Panc1 (cell line): ENCODE results near the gene UPP1.

Source experiments
- POLR2AphosphoS5 ChIP-seq: IDR thresholded peaks from 2 replicates; pipeline ENCODE4 v1.6.1; 2012; ENCODE audit warnings: mild to moderate bottlenecking, low read depth, low read length, moderate library complexity
- TCF7L2 ChIP-seq: IDR thresholded peaks from 2 replicates; pipeline ENCODE4 v1.6.1; 2011; ENCODE audit warnings: mild to moderate bottlenecking, low read depth, low read length, inconsistent platforms
- TF ChIP-seq, protein P1 (sequence below): fragments of 450-650 bp; IDR thresholded peaks from 2 replicates; pipeline ENCODE4 v1.5.1; 2017; ENCODE audit warnings: mild to moderate bottlenecking

DNA sequence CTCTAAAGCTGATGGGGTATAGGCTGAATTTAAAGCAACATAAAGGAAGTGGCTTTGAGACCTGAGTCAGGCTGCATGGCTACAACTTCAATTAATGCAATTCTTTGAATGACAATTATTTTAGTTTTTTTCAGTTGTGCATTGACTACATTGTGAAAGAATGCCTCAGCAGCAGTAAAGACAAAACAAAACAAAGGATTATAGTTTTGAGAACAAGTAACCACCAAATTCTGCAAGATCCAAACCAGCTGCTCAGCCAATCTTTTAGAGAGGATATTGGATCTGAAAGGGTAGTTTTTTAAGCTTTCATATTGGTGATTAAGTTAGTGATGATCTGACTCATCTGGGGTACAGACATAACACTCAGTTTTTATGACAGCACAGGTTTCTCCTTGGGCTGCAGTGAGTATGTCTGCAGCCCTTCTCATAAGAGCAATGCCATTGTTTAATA is 41.6 kb downstream of the UPP1 start:
- TF ChIP-seq, protein P1, sequence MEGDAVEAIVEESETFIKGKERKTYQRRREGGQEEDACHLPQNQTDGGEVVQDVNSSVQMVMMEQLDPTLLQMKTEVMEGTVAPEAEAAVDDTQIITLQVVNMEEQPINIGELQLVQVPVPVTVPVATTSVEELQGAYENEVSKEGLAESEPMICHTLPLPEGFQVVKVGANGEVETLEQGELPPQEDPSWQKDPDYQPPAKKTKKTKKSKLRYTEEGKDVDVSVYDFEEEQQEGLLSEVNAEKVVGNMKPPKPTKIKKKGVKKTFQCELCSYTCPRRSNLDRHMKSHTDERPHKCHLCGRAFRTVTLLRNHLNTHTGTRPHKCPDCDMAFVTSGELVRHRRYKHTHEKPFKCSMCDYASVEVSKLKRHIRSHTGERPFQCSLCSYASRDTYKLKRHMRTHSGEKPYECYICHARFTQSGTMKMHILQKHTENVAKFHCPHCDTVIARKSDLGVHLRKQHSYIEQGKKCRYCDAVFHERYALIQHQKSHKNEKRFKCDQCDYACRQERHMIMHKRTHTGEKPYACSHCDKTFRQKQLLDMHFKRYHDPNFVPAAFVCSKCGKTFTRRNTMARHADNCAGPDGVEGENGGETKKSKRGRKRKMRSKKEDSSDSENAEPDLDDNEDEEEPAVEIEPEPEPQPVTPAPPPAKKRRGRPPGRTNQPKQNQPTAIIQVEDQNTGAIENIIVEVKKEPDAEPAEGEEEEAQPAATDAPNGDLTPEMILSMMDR = no peak
- TF ChIP-seq TCF7L2 (no peak), POLR2AphosphoS5 (no peak)
